Erythroblast (primary cell): ENCODE measurements around the gene PRKG1.

Experiments used
- GATA1 ChIP-seq: IDR thresholded peaks from 2 replicates; pipeline ENCODE4 v1.6.1; 2011; ENCODE audit warnings: low read depth, mild to moderate bottlenecking, control low read depth, low read length, moderate library complexity
- POLR2A ChIP-seq: IDR thresholded peaks from 2 replicates; pipeline ENCODE4 v1.6.1; 2011; ENCODE audit warnings: mild to moderate bottlenecking, low read length

- TF ChIP-seq POLR2A: no peak
- TF ChIP-seq GATA1: no peak
Measured at GRCh38 chr10:51082857-51083256, 8.6 kb downstream of the PRKG1 start.
